ENCODE measurements around the gene PDK3.

PDK3 gene

GRCh38 chrX:24547961-24548360, 82.9 kb downstream of the PDK3 start:
- in situ Hi-C loops (cut with HindIII; ENCODE audit: low sequenced_read_pairs) = no loop called here

- in situ Hi-C loops (cut with HindIII; ENCODE audit: low sequenced_read_pairs) = no loop called here
Measured at GRCh38 chrX:24550166-24550565, 85.1 kb downstream of the PDK3 start.

GRCh38 chrX:24553011-24553410, 87.9 kb downstream of the PDK3 start:
- in situ Hi-C loops (cut with HindIII; ENCODE audit: low sequenced_read_pairs) = no loop called here

- in situ Hi-C loops (cut with HindIII; ENCODE audit: low sequenced_read_pairs) = no loop called here
Measured at GRCh38 chrX:24561121-24561520, 96.0 kb downstream of the PDK3 start.

GRCh38 chrX:24563291-24564010, 98.4 kb downstream of the PDK3 start:
- in situ Hi-C loops (cut with HindIII; ENCODE audit: low sequenced_read_pairs) = no loop called here

- in situ Hi-C loops (cut with HindIII; ENCODE audit: low sequenced_read_pairs) = no loop called here
Measured at GRCh38 chrX:24566240-24566639, 101.2 kb downstream of the PDK3 start.

- in situ Hi-C loops (cut with HindIII; ENCODE audit: low sequenced_read_pairs) = no loop called here
Measured at GRCh38 chrX:24567169-24567568, 102.1 kb downstream of the PDK3 start.

GRCh38 chrX:24574743-24575142, 109.7 kb downstream of the PDK3 start:
- in situ Hi-C loops (cut with HindIII; ENCODE audit: low sequenced_read_pairs) = no loop called here

GRCh38 chrX:24575496-24575895, 110.4 kb downstream of the PDK3 start:
- in situ Hi-C loops (cut with HindIII; ENCODE audit: low sequenced_read_pairs) = no loop called here

- in situ Hi-C loops (cut with HindIII; ENCODE audit: low sequenced_read_pairs) = no loop called here
Measured at GRCh38 chrX:24577091-24577490, 112.0 kb downstream of the PDK3 start.

Measured in endothelial cell of hepatic sinusoid (primary cell).